Body of pancreas (tissue), 4 donors: ENCODE data around the gene FAM50A. TPM values are rescaled to one million over a fixed set of nuclear protein-coding genes. Genes with fewer than 3 reads are reported as not detected.

Source experiments
- ATAC-seq: fragments of 150-250 bp; one replicate; pipeline ENCODE4 v1.9.1; 2016
- DNase-seq, 4 donors: peaks; one replicate each; pipeline ENCODE4 v3.0.0-alpha.2; 2019
- H3K27ac ChIP-seq, 4 donors: fragments of 200-600 bp; sonication (generic); 1 replicate in 3 of 4; 2 replicates in 1 of 4; pipeline versions ENCODE4 v1.5.1 to v1.6.1; 2016 to 2019; ENCODE audit warnings: mild to moderate bottlenecking in 1 of 4, mixed read lengths in 1 of 4, moderate library complexity in 1 of 4
- H3K27me3 ChIP-seq, 2 donors: fragments of 200-600 bp; sonication (generic); one replicate each; pipeline ENCODE4 v1.6.0; 2016; ENCODE audit warnings: mild to moderate bottlenecking in 1 of 2
- H3K36me3 ChIP-seq, 2 donors: fragments of 200-600 bp; sonication (generic); replicated peaks in 1 of 2; 2 replicates each; pipeline ENCODE4 v1.5.1; 2016; ENCODE audit warnings: low read depth in 2 of 2; ENCODE audit not compliant: insufficient read depth in 1 of 2
- H3K4me1 ChIP-seq: fragments of 200-600 bp; sonication (generic); one replicate; pipeline ENCODE4 v1.6.0; 2016
- H3K4me3 ChIP-seq, 2 donors: fragments of 200-600 bp; sonication (generic); 1 replicate in 1 of 2; 2 replicates in 1 of 2; pipeline ENCODE4 v1.5.1; 2016 to 2019
- H3K9me3 ChIP-seq, 3 donors: fragments of 200-600 bp; sonication (generic); 1 replicate in 2 of 3; 2 replicates in 1 of 3; pipeline ENCODE4 v1.5.1; 2016
- CTCF ChIP-seq, 7 experiments: fragments of 450-650 bp in 4 of 7; fragments of 200-600 bp in 3 of 7; sonication (generic) in 3 of 7; IDR thresholded peaks; one replicate each; pipeline ENCODE4 v1.5.1; 2016 to 2019; ENCODE audit warnings: antibody characterized with exemption in 7 of 7
- POLR2A ChIP-seq, 3 donors: fragments of 450-650 bp; IDR thresholded peaks; one replicate each; pipeline ENCODE4 v1.6.1; 2016; ENCODE audit warnings: antibody characterized with exemption in 3 of 3, mild to moderate bottlenecking in 2 of 3
- WGBS, 2 donors: methylation state at CpG; one replicate each; pipeline ENCODE4 v1.1.5; 2017; 5-methylcytosine and 5-hydroxymethylcytosine counted together
- intact Hi-C: fragments of 100-400 bp; cut with DNase I; formaldehyde crosslinking; loops from one replicate; pipeline ENCODE4 v1.15.1; 2023
- total RNA-seq, 2 donors: library from RNA; depleted of rRNA; stranded (reverse); fragments of >200 nt; gene quantifications; one replicate each; pipeline ENCODE4 v1.1.0, GENCODE V29; 2016

FAM50A gene
- total RNA-seq, 2 donors from 2014 or later: 14.5 to 48.8 TPM

DNA sequence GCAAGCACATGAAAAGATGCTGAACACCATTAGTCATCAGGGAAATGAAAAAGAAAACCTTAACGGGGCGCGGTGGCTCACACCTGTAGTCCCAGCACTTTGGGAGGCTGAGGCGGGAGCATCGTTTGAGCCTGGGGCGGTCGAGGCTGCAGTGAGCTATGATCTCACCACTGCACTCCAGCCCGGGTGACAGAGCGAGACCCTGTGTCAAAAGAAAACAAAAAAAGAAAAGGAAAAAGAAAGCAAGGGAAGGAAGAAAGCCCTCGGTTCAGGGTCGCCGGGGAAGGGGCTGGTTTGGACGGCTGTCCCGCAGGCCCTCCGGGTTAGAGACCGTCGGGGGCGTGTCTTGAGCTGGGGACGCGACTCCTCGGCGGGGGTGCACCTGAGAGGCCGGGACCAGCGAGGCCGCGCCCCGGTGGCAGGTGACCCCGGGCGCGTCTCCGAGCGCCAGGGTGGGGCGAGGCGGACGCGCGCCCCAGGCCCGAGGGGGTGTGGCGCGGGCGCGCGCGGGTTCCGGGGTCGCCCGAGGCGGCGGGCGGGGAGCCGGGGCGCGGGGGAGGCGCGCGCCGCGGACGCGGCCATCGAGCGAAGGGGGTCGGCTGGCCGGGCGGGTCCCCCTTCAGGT lies 13.7 kb downstream of the FAM50A start:
- H3K27me3 ChIP-seq: no peaks in the 10 kb centered on the region
- peak overlapping the region; percentile 17 to 61 (median 48) for H3K27ac ChIP-seq
- no peaks in the 10 kb centered on the region for H3K36me3 ChIP-seq
- ATAC-seq: peak; percentile 77
- peak; percentile 49 to 68 (median 52) for DNase-seq
- H3K4me1 ChIP-seq: no peaks in the 10 kb centered on the region
- intact Hi-C loops: no loop called here
- no peaks in the 10 kb centered on the region for H3K9me3 ChIP-seq
- TF ChIP-seq POLR2A (IDR thresholded peaks at IDR 0.05) (no peak), CTCF (IDR thresholded peaks at IDR 0.05) (no peak)
- WGBS, 2 donors: 2 to 11% methylated on average over 22 to 55 of the region's 65 CpGs
- no peak overlapping the region for H3K4me3 ChIP-seq

GRCh38 chrX:154458116-154458953 lies 14.4 kb downstream of the FAM50A start, which contains the start of gene PLXNA3:
TSS of gene PLXNA3 (plus strand) at chrX:154458281. CDS start at chrX:154460184, 1,903 bp downstream.
- intact Hi-C loops: no loop called here
- peak within 1 kb of the TSS; percentile 15 to 31 for H3K4me3 ChIP-seq
- DNase-seq (peak in 3 of 4 donors; percentile 45 to 62 (median 48)), ATAC-seq (peak; percentile 82)
- no peaks in the 10 kb centered on the region for H3K27me3 ChIP-seq
- H3K4me1 ChIP-seq: no peaks in the 10 kb centered on the region
- peak within 1 kb of the TSS; percentile 17 to 61 (median 48) for H3K27ac ChIP-seq
- no peaks in the 10 kb centered on the region for H3K36me3 ChIP-seq
- H3K9me3 ChIP-seq: no peaks in the 10 kb centered on the region
- 0% methylated on average over 2 to 18 of the region's 88 CpGs for WGBS, 2 donors
- peak in 1 of 3 donors; percentile 21 for TF ChIP-seq POLR2A (IDR thresholded peaks at IDR 0.05)
- TF ChIP-seq CTCF (IDR thresholded peaks at IDR 0.05): no peak

- intact Hi-C loops: no loop called here
- peak in 2 of 4 donors; percentile 48 to 54 for DNase-seq
- H3K4me3 ChIP-seq: peak overlapping the region in 1 of 2 donors; percentile 15
- H3K36me3 ChIP-seq: no peaks in the 10 kb centered on the region
- no peaks in the 10 kb centered on the region for H3K4me1 ChIP-seq
- no peaks in the 10 kb centered on the region for H3K27me3 ChIP-seq
- ATAC-seq: peak; percentile 52
- no peaks in the 10 kb centered on the region for H3K9me3 ChIP-seq
- WGBS, 2 donors: 24 to 58% methylated on average over 7 to 11 of the region's 15 CpGs
- TF ChIP-seq POLR2A (IDR thresholded peaks at IDR 0.05) (no peak), CTCF (IDR thresholded peaks at IDR 0.05) (no peak)
- peak overlapping the region in 3 of 4 donors; percentile 46 to 61 (median 49) for H3K27ac ChIP-seq
Measured at GRCh38 chrX:154458954-154459778, 15.2 kb downstream of the FAM50A start.

GRCh38 chrX:154459832-154460231 lies 15.9 kb downstream of the FAM50A start:
- intact Hi-C loops: no loop called here
- no peak overlapping the region for H3K4me3 ChIP-seq
- 69 to 94% methylated on average over 3 to 12 of the region's 14 CpGs for WGBS, 2 donors

More at GRCh38 chrX:154459832-154460231, 15.9 kb downstream of the FAM50A start:
- Histone ChIP-seq H3K4me1 (no peaks in the 10 kb centered on the region), H3K9me3 (no peaks in the 10 kb centered on the region), H3K36me3 (no peaks in the 10 kb centered on the region), H3K27me3 (no peaks in the 10 kb centered on the region), H3K27ac (no peak overlapping the region)
- TF ChIP-seq CTCF (IDR thresholded peaks at IDR 0.05) (no peak), POLR2A (IDR thresholded peaks at IDR 0.05) (no peak)
- DNase-seq: no peak
- ATAC-seq: no peak
